ENCODE results near the gene KSR1. TPM values are rescaled to one million over a fixed set of nuclear protein-coding genes. Genes with fewer than 3 reads are reported as not detected.
A peak's percentile ranks its signal among the peaks of the same experiment; 100 is the strongest.

Gene KSR1
- polyA plus RNA-seq, 1 of the 3 experiments (the other 2 are of a cell fraction), result 7.5 TPM

- TF ChIP-seq NFIC (IDR thresholded peaks at IDR 0.05; ENCODE audit: borderline replicate concordance), result no peak
- TF ChIP-seq MAX (IDR thresholded peaks at IDR 0.05; ENCODE audit: low read depth), result no peak
- peak; percentile 17; the same call in 1 of the 2 replicates for TF ChIP-seq CTCF (IDR thresholded peaks at IDR 0.05)
- TF ChIP-seq GATA2 (CRISPR knock-in tag; IDR thresholded peaks at IDR 0.05), result no peak
- TF ChIP-seq IRF3 (IDR thresholded peaks at IDR 0.05; ENCODE audit: low read depth, low read length), result no peak
- TF ChIP-seq PBX3 (IDR thresholded peaks at IDR 0.05), result no peak
- TF ChIP-seq YY1 (IDR thresholded peaks at IDR 0.05; ENCODE audit: low read depth), result no peak
- no peak for TF ChIP-seq USF1 (IDR thresholded peaks at IDR 0.05; ENCODE audit: borderline replicate concordance, low read depth)
- TF ChIP-seq TEAD4 (IDR thresholded peaks at IDR 0.05; ENCODE audit: borderline replicate concordance, insufficient read depth), result no peak
- TF ChIP-seq SMC3 (IDR thresholded peaks at IDR 0.05; ENCODE audit: low read depth, low read length), result no peak
- TF ChIP-seq EP300 (IDR thresholded peaks at IDR 0.05; ENCODE audit: borderline replicate concordance in 1 of 2, low read depth in 1 of 2, low read length in 1 of 2), result peak in 1 of 2 experiments; percentile 27; a peak in 1 of 4 replicates
- TF ChIP-seq GABPA (IDR thresholded peaks at IDR 0.05; ENCODE audit: low read depth), result no peak
Observed at GRCh38 chr17:27552276-27552732, 96.1 kb downstream of the KSR1 start (continued).

GRCh38 chr17:27553019-27553511 lies 96.8 kb downstream of the KSR1 start:
- Histone ChIP-seq H3K9me3 (no peaks in the 10 kb centered on the region), H3K79me2 (ENCODE audit: insufficient read depth) (no peaks in the 10 kb centered on the region), H3K36me3 (replicated peaks in 1 of 2; ENCODE audit: control insufficient read depth in 1 of 2, insufficient read depth in 2 of 2, low read length in 1 of 2) (no peaks in the 10 kb centered on the region), H3K9me2 (no peaks in the 10 kb centered on the region), H3K27ac (ENCODE audit: low read depth in 2 of 2, low read length in 1 of 2) (peak overlapping the region; percentile 3 to 71; a peak in 2 of 4 replicates), H3K4me3 (ENCODE audit: low read depth in 2 of 2, low read length in 1 of 2) (no peak overlapping the region), H2AFZ (ENCODE audit: low read depth) (no peak overlapping the region), H3K4me1 (ENCODE audit: control insufficient read depth in 1 of 2, insufficient read depth in 2 of 2, low read depth in 1 of 2, low read length in 1 of 2) (peaks cover 15 to 27% of the 10 kb centered on the region in 2 experiments), H3K9ac (no peak overlapping the region), H3F3A (replicated peaks; ENCODE audit: insufficient read depth) (no peaks in the 10 kb centered on the region), H3K4me2 (no peak overlapping the region), H3K27me3 (ENCODE audit: insufficient read depth) (no peaks in the 10 kb centered on the region), H4K20me1 (ENCODE audit: insufficient read depth) (no peaks in the 10 kb centered on the region)
- DNase-seq, result no peak
- ChIA-PET CTCF (interaction anchor here (1.0 to 1.6 kb wide), 2 partner anchors 16 to 327 kb away, joined by 3 to 4 read pairs; no protein-coding TSS in a partner anchor), POLR2A (no interaction called here)
- 89% methylated on average over 5 of the region's 7 CpGs for WGBS (ENCODE audit: low lambda C conversion rate)
- TF ChIP-seq RCOR1 (IDR thresholded peaks at IDR 0.05; ENCODE audit: low read length) (no peak), RFX5 (IDR thresholded peaks at IDR 0.05; ENCODE audit: low read length) (no peak), YY1 (IDR thresholded peaks at IDR 0.05; ENCODE audit: low read depth) (no peak), TCF12 (IDR thresholded peaks at IDR 0.05) (no peak), SIN3A (IDR thresholded peaks at IDR 0.05; ENCODE audit: borderline replicate concordance, low read depth, low read length) (no peak)
